HG02981 (cell line): ENCODE data around the gene TTLL10.

Experiments used
- ATAC-seq: cut with Tn5 transposase; IDR thresholded peaks from one replicate; pipeline ENCODE4 v1.9.1; 2021; ENCODE audit warnings: mild to moderate bottlenecking, moderate library complexity; ENCODE audit not compliant: unreplicated experiment

Gene TTLL10

DNA sequence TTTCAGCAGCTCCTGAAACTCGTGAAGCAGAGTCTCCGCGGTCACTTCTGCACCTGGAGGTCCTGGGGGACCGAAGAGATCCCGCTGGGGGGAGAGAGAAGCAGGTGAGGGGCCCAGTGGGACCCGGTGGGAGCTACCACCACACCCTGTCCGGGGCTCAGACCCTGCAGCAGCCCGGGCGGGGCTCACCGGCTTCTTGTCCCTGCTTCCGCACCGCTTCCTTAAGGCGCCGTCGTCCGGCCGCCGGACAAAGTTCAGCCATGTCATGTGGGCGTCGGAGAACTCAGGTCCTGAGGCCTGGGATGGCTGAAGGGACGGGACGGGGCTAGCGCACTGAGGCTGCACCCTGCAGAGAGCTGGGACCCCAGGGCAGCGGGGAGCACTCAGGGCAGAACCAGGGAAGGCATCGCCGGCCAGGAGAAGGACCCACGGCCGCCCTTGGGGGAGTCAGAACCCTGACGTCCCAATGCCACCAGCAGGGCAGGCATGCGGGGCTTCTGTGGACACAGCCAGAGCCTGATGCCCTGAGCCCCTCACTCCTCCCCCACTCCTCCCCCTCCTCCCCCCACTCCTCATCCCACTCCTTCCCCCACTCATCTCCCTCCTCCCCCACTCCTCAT lies 70.6 kb downstream of the TTLL10 start:
- ATAC-seq: no peak

DNA sequence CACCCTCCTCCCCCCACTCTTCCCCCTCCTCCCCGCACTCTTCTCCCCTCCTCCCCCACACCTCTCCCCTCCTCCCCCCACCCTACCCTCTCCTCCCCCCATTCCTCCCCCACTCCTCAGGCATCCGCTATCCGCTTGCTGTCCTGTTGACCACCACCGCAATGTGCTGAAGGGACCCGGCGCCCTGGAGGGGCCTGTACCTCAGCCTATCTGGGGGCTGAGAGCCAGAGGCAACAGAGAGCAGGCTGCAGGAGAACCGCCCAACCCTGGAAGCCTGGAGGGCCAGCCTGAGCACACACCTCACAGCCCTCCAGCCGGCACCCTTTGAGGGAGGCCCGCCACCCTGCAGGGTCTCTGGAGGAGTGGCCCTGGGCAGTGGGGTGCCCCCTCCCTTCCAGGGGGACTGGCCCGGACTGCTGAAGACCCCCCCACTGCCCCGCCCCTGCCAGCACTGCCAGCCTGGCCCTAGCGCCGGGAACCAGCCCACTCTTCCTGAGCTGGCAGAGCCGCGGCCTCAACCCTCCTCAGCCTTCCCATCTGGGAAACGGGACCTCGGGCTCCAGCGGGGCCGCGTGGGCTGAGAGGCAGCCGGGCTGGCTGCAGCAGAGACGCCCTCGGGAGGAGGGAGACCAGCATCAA lies 71.6 kb downstream of the TTLL10 start:
- no peak for ATAC-seq

DNA sequence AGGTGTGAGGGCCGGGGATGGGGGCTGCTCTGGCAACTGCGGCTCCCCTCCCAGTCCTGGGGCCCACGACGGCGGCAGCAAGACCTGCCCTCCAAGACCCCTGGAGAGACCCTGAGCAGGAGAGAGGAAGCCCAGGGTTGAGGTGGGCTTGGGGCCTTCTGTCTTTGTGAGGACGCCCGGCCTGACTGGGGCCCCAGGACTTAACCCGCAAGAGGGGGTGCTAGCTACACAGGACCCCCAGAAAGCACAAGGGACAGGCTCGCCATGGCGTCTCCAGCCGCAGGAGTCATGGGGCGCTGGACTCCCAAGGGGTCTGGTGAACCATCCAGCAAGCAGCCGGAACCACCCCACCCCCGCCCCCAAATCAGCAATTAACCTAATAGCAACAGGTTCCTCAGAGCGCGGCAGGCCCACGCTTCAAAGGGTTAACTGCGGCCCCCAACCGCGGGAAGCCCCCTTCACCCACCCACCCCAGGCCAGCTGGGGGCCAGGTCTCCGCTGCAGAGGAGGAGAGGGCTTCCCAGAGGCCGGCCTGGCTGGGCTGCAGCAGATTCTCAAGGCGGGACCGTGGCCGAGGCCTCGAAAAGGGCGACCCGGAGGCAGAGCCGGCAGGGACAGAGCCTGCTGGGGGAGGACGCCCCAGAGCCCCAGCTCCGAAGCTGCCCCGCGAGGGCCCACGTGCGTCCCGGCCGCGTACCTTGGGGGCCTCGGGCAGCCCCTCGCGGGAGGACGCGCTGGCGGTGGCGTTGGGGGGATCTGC lies 72.3 kb downstream of the TTLL10 start:
- no peak for ATAC-seq

DNA sequence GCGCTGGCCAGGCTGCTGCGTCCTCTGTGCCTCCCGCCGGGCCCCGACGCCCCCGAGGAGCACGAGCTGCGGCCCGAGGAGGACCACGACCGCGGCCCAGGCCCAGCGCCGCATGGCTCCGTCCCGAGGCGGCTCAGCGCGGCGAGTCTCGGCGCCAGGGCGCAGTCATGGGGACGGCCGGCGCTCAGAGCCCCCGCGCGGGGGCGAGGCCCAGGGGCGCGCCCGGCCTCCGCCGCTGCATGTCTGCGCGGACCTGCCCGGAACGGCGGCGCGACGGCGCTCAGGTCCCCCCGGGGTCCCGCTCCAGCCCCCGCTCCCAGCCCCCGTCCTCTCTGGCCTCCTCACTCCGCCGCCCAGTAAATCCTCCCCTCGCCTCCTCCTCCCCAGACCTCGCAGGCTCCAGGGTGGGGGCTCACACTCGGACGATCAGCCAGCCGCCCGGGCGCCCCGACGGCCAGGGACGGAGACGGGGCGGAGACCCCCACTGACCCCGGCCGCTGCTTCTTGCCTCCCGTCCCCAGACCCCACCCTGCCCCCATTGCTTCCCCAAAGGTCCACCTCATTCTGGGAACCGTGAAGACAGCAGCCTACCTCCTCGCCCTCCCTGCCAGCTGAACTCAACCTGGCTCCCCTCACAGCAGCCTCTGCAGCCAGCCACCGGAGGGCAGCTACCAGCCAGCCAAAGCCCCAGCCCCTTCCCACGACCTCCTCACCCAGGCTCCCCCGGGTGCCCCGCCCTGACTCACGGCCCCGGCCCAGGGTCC lies 73.1 kb downstream of the TTLL10 start, which contains the start of gene C1QTNF12:
Gene C1QTNF12, minus strand, starts transcription at position 146 of the 764 bp plus-strand sequence. Its CDS starts 32 bp downstream, at position 114.
- no peak for ATAC-seq

DNA sequence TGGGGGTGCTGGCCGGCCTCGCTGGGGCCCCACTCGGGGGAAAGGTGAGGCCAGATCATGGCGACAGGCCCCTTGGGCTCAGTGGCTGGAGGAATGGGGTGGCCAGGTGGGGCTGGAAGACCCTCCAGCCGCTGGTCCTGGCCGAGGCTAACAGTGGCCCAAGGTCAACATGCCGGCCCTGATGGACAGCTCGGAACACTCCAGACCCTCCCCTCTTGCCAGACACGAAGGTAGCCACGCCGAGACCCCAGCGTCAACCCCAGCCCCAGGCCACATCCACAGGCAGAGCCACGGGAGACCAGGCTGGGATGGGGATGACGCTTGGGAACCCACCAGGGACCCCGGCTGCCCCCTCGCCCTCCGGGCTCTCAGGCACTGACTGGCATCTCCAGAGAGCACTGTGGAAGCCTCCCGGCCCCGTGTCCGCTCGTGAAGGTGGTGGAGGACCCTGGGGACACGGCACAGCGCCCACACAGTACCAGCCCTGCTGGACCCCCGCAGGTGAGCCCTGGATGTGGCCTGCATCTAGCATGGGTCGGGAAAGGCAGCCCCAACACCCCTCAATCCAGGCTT lies 73.7 kb downstream of the TTLL10 start:
- no peak for ATAC-seq
